ENCODE measurements around the gene HK1.

GRCh38 chr10:69321039-69321715 is 42.9 kb downstream of the HK1 start:
- no peak for TF ChIP-seq CTCF (IDR thresholded peaks at IDR 0.05; ENCODE audit: borderline replicate concordance, extremely low read depth, low read length, poor library complexity, severe bottlenecking)
- TF ChIP-seq EZH2 (IDR thresholded peaks at IDR 0.05; ENCODE audit: borderline replicate concordance, low read depth, low read length, severe bottlenecking), result no peak
